KMS-11 (cell line): ENCODE measurements around the gene S100A8.

ENCODE experiments used
- H2AFZ ChIP-seq: fragments of 200-600 bp; sonication (generic); 2 replicates; pipeline ENCODE4 v1.6.1; 2016; ENCODE audit warnings: antibody characterized with exemption, mixed run types, low read depth
- H3K27ac ChIP-seq: fragments of 200-600 bp; sonication (generic); 2 replicates; pipeline ENCODE4 v1.6.1; 2016; ENCODE audit warnings: mild to moderate bottlenecking, mixed run types
- H3K27me3 ChIP-seq: fragments of 200-600 bp; sonication (generic); 2 replicates; pipeline ENCODE4 v1.6.1; 2017; ENCODE audit warnings: mild to moderate bottlenecking, low read depth, mixed run types, moderate library complexity; ENCODE audit not compliant: insufficient read depth
- H3K36me3 ChIP-seq: fragments of 200-600 bp; sonication (generic); 2 replicates; pipeline ENCODE4 v1.6.1; 2017; ENCODE audit warnings: mild to moderate bottlenecking, mixed run types; ENCODE audit not compliant: insufficient read depth
- H3K4me1 ChIP-seq: fragments of 200-600 bp; sonication (generic); 2 replicates; pipeline ENCODE4 v1.6.1; 2016; ENCODE audit warnings: mild to moderate bottlenecking, low read depth, mixed run types; ENCODE audit not compliant: poor library complexity, severe bottlenecking
- H3K4me2 ChIP-seq: fragments of 200-600 bp; sonication (generic); 2 replicates; pipeline ENCODE4 v1.7.0; 2016; ENCODE audit warnings: mild to moderate bottlenecking, mixed run types
- H3K4me3 ChIP-seq: fragments of 200-600 bp; sonication (generic); IDR thresholded peaks from 2 replicates; pipeline ENCODE4 v1.6.1; 2017; ENCODE audit warnings: low read depth, low read length, mixed read lengths; ENCODE audit not compliant: insufficient read depth
- H3K79me2 ChIP-seq: fragments of 200-600 bp; sonication (generic); 2 replicates; pipeline ENCODE4 v1.6.1; 2016; ENCODE audit warnings: low read depth, mixed run types; ENCODE audit not compliant: insufficient read depth
- H3K9ac ChIP-seq: fragments of 200-600 bp; sonication (generic); 2 replicates; pipeline ENCODE4 v1.6.1; 2016; ENCODE audit warnings: mild to moderate bottlenecking, mixed run types
- H4K20me1 ChIP-seq: fragments of 200-600 bp; sonication (generic); 2 replicates; pipeline ENCODE4 v1.6.1; 2016; ENCODE audit warnings: mild to moderate bottlenecking, mixed run types; ENCODE audit not compliant: insufficient read depth
- CTCF ChIP-seq: fragments of 200-600 bp; sonication (generic); conservative IDR thresholded peaks from 2 replicates; pipeline ENCODE4 v1.6.1; 2017; ENCODE audit warnings: low read depth, mild to moderate bottlenecking, antibody characterized with exemption, low read length, moderate library complexity, mixed read lengths

Gene S100A8

GRCh38 chr1:153355445-153356071 lies 35.3 kb downstream of the S100A8 start:
- Histone ChIP-seq H3K27me3 (no peaks in the 10 kb centered on the region), H3K9ac (no peak overlapping the region), H2AFZ (no peak overlapping the region), H3K79me2 (no peaks in the 10 kb centered on the region), H3K4me1 (peaks cover 10% of the 10 kb centered on the region), H3K4me3 (no peak overlapping the region), H3K4me2 (no peak overlapping the region), H4K20me1 (no peaks in the 10 kb centered on the region), H3K36me3 (no peaks in the 10 kb centered on the region), H3K27ac (no peak overlapping the region)
- TF ChIP-seq CTCF, result peak; percentile 80

- H3K36me3 ChIP-seq, result no peaks in the 10 kb centered on the region
- no peak overlapping the region for H3K4me2 ChIP-seq
- H3K4me1 ChIP-seq, result peaks cover 10% of the 10 kb centered on the region
- H3K27me3 ChIP-seq, result no peaks in the 10 kb centered on the region
- no peak overlapping the region for H2AFZ ChIP-seq
- H4K20me1 ChIP-seq, result no peaks in the 10 kb centered on the region
- no peaks in the 10 kb centered on the region for H3K79me2 ChIP-seq
- H3K9ac ChIP-seq, result no peak overlapping the region
- no peak overlapping the region for H3K4me3 ChIP-seq
- TF ChIP-seq CTCF, result no peak
- H3K27ac ChIP-seq, result no peak overlapping the region
Measured at GRCh38 chr1:153354515-153355193, 36.2 kb downstream of the S100A8 start.

GRCh38 chr1:153353226-153353947 lies 37.5 kb downstream of the S100A8 start:
- H3K4me2 ChIP-seq, result no peak overlapping the region
- H3K79me2 ChIP-seq, result no peaks in the 10 kb centered on the region
- TF ChIP-seq CTCF, result peak; percentile 85
- H3K36me3 ChIP-seq, result no peaks in the 10 kb centered on the region
- no peak overlapping the region for H3K9ac ChIP-seq
- H4K20me1 ChIP-seq, result no peaks in the 10 kb centered on the region
- H3K27me3 ChIP-seq, result no peaks in the 10 kb centered on the region
- H3K4me3 ChIP-seq, result no peak overlapping the region
- H3K27ac ChIP-seq, result no peak overlapping the region
- H3K4me1 ChIP-seq, result peaks cover 10% of the 10 kb centered on the region
- no peak overlapping the region; the same call in 1 of the 2 replicates for H2AFZ ChIP-seq

GRCh38 chr1:153352523-153352922 lies 38.4 kb downstream of the S100A8 start:
- H3K79me2 ChIP-seq, result no peaks in the 10 kb centered on the region
- peaks cover 10% of the 10 kb centered on the region for H3K4me1 ChIP-seq
- no peak overlapping the region for H3K9ac ChIP-seq
- peak; percentile 99 for TF ChIP-seq CTCF
- no peak overlapping the region for H3K27ac ChIP-seq
- H3K4me2 ChIP-seq, result no peak overlapping the region
- no peaks in the 10 kb centered on the region for H3K36me3 ChIP-seq
- H3K27me3 ChIP-seq, result no peaks in the 10 kb centered on the region
- no peaks in the 10 kb centered on the region for H4K20me1 ChIP-seq
- no peak overlapping the region for H2AFZ ChIP-seq
- H3K4me3 ChIP-seq, result no peak overlapping the region
